NB4 (cell line): ENCODE data around the gene NR2F2.

Source experiments
- DNase-seq: peaks from one replicate; pipeline ENCODE4 v3.0.0; 2010; ENCODE audit warnings: low read depth
- H3K4me3 ChIP-seq: one replicate; pipeline ENCODE4 v1.5.1; 2011; ENCODE audit warnings: mild to moderate bottlenecking, low read depth, low read length, moderate library complexity
- MYC ChIP-seq: IDR thresholded peaks from 2 replicates; pipeline ENCODE4 v1.6.1; 2011; ENCODE audit warnings: low read depth, low read length
- POLR2A ChIP-seq: IDR thresholded peaks from 2 replicates; pipeline ENCODE4 v1.6.1; 2011; ENCODE audit warnings: mild to moderate bottlenecking; ENCODE audit not compliant: insufficient read length; ENCODE audit errors: extremely low read depth
- TF ChIP-seq, protein P1 (sequence below): IDR thresholded peaks from 2 replicates; pipeline ENCODE4 v1.6.1; 2011; ENCODE audit warnings: low read depth, low read length
- TF ChIP-seq, protein P2 (sequence below): IDR thresholded peaks from one replicate; pipeline ENCODE4 v1.5.1; 2012; ENCODE audit warnings: low read depth, low read length

The NR2F2 gene

DNA sequence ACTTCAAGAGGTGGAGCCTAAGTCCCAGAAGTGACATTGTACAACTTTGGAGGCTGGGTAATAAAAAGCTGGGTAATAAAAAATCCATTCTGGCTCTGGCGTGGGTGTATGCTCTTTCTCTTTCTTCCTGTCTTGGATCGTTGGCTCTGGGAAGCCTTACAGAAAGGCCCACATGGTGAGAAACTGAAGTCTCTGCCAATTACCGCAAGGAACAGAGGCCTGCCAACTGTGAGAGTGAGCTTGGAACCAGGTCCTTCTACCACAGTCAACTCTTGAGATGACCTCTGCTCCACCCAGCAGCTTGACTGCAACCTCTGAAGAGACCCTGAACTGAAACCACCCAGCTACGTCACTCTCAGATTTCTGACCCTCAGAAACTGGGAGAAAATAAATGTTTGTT is 51.0 kb downstream of the NR2F2 start:
- TF ChIP-seq POLR2A, result no peak
- TF ChIP-seq, protein P1, sequence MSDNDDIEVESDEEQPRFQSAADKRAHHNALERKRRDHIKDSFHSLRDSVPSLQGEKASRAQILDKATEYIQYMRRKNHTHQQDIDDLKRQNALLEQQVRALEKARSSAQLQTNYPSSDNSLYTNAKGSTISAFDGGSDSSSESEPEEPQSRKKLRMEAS, result no peak
- TF ChIP-seq, protein P2, sequence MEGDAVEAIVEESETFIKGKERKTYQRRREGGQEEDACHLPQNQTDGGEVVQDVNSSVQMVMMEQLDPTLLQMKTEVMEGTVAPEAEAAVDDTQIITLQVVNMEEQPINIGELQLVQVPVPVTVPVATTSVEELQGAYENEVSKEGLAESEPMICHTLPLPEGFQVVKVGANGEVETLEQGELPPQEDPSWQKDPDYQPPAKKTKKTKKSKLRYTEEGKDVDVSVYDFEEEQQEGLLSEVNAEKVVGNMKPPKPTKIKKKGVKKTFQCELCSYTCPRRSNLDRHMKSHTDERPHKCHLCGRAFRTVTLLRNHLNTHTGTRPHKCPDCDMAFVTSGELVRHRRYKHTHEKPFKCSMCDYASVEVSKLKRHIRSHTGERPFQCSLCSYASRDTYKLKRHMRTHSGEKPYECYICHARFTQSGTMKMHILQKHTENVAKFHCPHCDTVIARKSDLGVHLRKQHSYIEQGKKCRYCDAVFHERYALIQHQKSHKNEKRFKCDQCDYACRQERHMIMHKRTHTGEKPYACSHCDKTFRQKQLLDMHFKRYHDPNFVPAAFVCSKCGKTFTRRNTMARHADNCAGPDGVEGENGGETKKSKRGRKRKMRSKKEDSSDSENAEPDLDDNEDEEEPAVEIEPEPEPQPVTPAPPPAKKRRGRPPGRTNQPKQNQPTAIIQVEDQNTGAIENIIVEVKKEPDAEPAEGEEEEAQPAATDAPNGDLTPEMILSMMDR, result no peak
- no peak for DNase-seq
- no peak overlapping the region for H3K4me3 ChIP-seq

DNA sequence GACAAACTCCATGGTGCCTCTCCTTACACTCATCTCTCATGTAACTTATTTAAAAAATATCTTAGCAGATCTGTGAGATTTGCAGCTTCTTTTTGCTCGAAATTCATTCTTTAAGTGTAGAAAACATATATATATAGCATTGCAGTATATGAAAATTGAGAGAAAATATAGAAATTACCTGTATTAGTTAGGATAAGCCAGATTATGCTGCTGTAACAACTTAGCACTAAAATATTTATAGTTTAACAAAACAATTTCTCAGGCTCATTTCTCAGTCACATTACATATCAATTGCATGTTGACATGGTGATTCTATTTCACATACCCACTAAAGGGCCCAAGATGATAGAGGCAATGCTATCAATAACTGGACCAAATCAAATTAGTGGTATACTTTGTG is 54.7 kb downstream of the NR2F2 start:
- TF ChIP-seq MYC (no peak), POLR2A (no peak)
- TF ChIP-seq, protein P1, result no peak
- TF ChIP-seq, protein P2, result no peak
- H3K4me3 ChIP-seq, result no peak overlapping the region
- DNase-seq, result no peak

DNA sequence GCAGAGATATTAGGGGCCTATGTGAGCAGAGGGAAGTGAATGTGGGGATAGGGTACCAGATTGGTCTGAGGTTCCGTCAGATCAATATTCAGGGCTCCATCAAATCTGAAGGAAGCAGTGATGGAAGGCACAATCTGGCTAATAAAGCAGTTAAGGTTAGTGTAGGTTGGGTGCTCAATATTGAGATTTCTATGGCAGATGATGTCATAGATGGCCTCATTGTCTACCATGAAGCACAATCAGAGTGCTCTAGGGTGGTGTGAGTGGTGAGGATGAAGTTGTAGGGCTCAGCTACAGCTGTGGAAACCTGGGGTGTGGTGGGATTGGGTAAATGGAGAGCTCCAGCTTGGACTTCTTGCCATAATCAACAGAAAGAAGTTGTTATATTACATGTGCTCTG is 58.2 kb downstream of the NR2F2 start:
- no peak for DNase-seq
- H3K4me3 ChIP-seq, result no peak overlapping the region
- TF ChIP-seq, protein P1, result no peak
- TF ChIP-seq MYC, result no peak
- TF ChIP-seq, protein P2, result no peak
- TF ChIP-seq POLR2A, result no peak
